Gastroesophageal sphincter (tissue), 3 donors: ENCODE data around the gene KLHDC9.

Experiments
- CTCF ChIP-seq, 4 experiments: fragments of 200-600 bp in 2 of 4; fragments of 450-650 bp in 2 of 4; sonication (generic) in 1 of 4; IDR thresholded peaks; one replicate each; pipeline ENCODE4 v1.5.1; 2017 to 2019; ENCODE audit warnings: antibody characterized with exemption in 4 of 4, mild to moderate bottlenecking in 2 of 4, moderate library complexity in 2 of 4
- POLR2A ChIP-seq, 2 donors: fragments of 450-650 bp; IDR thresholded peaks; one replicate each; pipeline ENCODE4 v1.6.1; 2017; ENCODE audit warnings: antibody characterized with exemption in 2 of 2, mild to moderate bottlenecking in 2 of 2, moderate library complexity in 1 of 2

- TF ChIP-seq CTCF (IDR thresholded peaks at IDR 0.05) (no peak), POLR2A (IDR thresholded peaks at IDR 0.05) (no peak)
These were observed 38.9 kb upstream of the KLHDC9 start for GRCh38 chr1:161059293-161059692.
